ENCODE data around the gene NXPH1. TPM values are rescaled to one million over a fixed set of nuclear protein-coding genes. Genes with fewer than 3 reads are reported as not detected.

The NXPH1 gene
- total RNA-seq, 4 donors from 2014 or later, result not detected

DNA sequence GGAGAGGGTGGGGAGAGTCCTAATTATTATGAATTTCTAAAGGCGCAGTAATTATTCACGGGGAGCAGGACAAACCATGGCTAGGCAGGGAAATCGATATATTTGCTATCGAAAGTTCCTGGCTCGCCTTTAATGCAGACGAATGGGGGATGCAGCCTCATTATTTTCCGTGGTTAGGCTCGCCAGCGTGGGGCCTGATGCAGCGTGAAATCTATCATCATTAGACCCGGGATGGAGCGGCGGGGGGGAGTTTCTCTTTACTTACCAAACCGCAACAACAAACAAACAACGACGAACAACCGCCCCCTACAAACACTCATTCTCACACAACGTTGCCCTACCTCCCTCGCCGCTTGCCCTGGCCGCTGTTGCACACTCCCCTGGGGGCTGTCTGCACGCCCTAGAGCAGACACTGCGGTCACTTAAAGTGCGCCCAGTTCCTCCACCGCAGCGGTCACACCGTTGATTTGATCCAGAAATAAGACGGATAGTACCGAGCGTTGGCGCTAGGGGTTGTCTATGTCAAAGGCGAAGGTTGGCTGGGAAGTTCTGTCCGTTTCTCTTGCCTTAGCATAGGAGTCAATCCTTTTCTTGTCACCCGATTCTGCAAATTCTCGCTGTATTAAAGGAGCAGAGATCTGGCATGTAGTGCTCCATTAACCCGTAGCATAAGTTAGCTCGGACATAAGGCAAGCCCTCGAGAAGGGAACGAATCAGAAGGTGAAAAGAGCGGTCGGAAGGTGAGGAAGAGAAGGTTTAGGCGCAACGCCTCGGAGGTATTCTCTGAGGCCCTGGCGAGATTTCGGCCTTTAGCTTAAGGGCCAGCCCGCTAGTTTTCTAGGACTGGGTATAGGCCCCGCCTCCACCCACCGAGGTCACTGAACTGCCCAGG is 10.4 kb downstream of the NXPH1 start:
- no peak overlapping the region for H3K4me3 ChIP-seq (ENCODE audit: low read depth, poor library complexity, severe bottlenecking)
- TF ChIP-seq, protein P1, sequence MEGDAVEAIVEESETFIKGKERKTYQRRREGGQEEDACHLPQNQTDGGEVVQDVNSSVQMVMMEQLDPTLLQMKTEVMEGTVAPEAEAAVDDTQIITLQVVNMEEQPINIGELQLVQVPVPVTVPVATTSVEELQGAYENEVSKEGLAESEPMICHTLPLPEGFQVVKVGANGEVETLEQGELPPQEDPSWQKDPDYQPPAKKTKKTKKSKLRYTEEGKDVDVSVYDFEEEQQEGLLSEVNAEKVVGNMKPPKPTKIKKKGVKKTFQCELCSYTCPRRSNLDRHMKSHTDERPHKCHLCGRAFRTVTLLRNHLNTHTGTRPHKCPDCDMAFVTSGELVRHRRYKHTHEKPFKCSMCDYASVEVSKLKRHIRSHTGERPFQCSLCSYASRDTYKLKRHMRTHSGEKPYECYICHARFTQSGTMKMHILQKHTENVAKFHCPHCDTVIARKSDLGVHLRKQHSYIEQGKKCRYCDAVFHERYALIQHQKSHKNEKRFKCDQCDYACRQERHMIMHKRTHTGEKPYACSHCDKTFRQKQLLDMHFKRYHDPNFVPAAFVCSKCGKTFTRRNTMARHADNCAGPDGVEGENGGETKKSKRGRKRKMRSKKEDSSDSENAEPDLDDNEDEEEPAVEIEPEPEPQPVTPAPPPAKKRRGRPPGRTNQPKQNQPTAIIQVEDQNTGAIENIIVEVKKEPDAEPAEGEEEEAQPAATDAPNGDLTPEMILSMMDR (IDR thresholded peaks at IDR 0.05), result no peak
- TF ChIP-seq POLR2A (IDR thresholded peaks at IDR 0.05), result no peak
- 7 to 11% methylated on average over 48 of the region's 49 CpGs for WGBS, 2 donors
- DNase-seq (ENCODE audit: low spot score in 2 of 2), result no peak
- intact Hi-C loops (cut with DNase I; ENCODE audit: low total_unique reads), result no loop called here

DNA sequence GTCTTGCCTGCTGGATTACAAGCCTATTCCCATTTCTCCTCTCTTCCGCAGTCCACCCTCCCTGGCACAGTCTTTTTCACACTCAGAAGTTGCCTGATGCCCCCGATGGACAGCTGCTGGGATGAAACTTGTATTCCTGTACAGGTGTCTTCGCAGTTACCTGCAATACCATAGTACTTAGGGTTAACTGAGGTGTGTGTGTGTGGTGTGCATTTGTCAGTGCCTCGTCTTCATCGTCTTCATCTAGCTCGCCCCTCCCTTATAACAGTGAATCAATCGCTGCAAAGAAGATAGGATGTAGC is 11.0 kb downstream of the NXPH1 start:
- intact Hi-C loops (cut with DNase I; ENCODE audit: low total_unique reads), result no loop called here

DNA sequence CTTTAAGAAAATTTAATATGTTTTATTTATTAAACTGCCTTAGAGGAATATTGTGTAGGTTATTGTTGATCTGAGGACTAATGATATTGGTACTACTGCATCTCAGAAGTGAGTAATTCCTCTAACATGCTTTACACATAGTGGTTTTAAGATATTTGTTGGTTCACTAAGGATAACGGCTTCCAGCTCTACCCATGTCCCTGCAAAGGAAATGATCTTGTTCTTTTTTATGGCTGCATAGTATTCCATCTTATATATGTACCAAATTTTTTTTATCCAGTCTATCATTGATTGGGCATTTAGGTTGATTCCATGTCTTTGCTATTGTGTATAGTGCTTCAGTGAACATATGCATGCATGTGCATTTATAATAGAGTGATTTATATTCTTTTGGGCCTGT is 20.1 kb downstream of the NXPH1 start:
- intact Hi-C loops (cut with DNase I; ENCODE audit: low total_unique reads), result no loop called here
- DNase-seq (ENCODE audit: low spot score in 2 of 2), result no peak
- H3K4me3 ChIP-seq (ENCODE audit: low read depth, poor library complexity, severe bottlenecking), result no peak overlapping the region
- TF ChIP-seq POLR2A (IDR thresholded peaks at IDR 0.05), result no peak
- TF ChIP-seq, protein P1 (IDR thresholded peaks at IDR 0.05), result no peak
- 60 to 67% methylated on average over 1 of the region's 1 CpG for WGBS, 2 donors

More for the DNA sequence above, 11.0 kb downstream of the NXPH1 start:
- TF ChIP-seq, protein P1 (IDR thresholded peaks at IDR 0.05), result no peak
- TF ChIP-seq POLR2A (IDR thresholded peaks at IDR 0.05), result no peak
- DNase-seq (ENCODE audit: low spot score in 2 of 2), result no peak
- no peak overlapping the region for H3K4me3 ChIP-seq (ENCODE audit: low read depth, poor library complexity, severe bottlenecking)
- WGBS, 2 donors, result 48 to 49% methylated on average over 7 of the region's 7 CpGs

DNA sequence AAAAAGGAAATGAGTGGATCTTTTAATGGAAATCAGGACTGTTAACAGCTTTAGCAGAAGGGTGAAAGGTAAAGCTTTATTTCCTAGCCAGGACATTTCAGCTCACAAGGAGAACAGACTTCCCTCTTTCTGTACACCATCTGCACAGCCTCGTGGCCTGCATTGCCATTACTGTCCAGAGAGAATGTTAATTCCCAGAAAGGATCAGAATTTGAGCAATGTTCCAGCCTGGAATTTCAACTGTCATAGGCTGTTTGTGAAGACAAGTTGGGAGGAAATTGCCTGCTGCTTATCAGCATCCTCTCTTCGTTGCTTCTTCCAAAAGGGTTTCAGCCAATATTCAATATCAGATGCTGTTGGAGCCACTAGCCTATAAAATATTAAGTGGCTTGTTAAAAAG is 22.0 kb downstream of the NXPH1 start:
- DNase-seq (ENCODE audit: low spot score in 2 of 2), result no peak
- WGBS, 2 donors, result 43 to 52% methylated on average over 2 of the region's 2 CpGs
- intact Hi-C loops (cut with DNase I; ENCODE audit: low total_unique reads), result no loop called here
- TF ChIP-seq, protein P1 (IDR thresholded peaks at IDR 0.05), result no peak
- no peak for TF ChIP-seq POLR2A (IDR thresholded peaks at IDR 0.05)
- no peak overlapping the region for H3K4me3 ChIP-seq (ENCODE audit: low read depth, poor library complexity, severe bottlenecking)

DNA sequence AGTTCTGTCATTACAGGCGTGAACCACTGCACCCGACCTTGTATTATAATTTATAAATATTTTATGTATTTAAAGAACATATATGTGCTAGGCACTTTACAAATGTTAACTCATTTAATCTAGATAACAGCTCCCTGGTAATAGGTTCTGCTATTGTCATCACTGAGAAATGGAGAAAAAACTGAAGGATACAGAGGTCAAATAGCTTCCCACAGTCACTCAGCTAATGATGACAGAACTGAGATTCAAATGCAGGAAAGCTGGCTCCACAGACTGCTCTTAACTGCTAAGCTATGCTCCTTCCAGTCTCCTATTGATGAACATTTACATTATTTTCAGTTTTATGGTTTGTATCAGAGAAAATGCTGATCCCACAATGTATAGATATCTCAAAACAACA is 28.9 kb downstream of the NXPH1 start:
- intact Hi-C loops (cut with DNase I; ENCODE audit: low total_unique reads), result no loop called here
- DNase-seq (ENCODE audit: low spot score in 2 of 2), result no peak
- no peak overlapping the region for H3K4me3 ChIP-seq (ENCODE audit: low read depth, poor library complexity, severe bottlenecking)
- 82 to 92% methylated on average over 2 of the region's 2 CpGs for WGBS, 2 donors
- TF ChIP-seq, protein P1 (IDR thresholded peaks at IDR 0.05), result no peak
- TF ChIP-seq POLR2A (IDR thresholded peaks at IDR 0.05), result no peak

DNA sequence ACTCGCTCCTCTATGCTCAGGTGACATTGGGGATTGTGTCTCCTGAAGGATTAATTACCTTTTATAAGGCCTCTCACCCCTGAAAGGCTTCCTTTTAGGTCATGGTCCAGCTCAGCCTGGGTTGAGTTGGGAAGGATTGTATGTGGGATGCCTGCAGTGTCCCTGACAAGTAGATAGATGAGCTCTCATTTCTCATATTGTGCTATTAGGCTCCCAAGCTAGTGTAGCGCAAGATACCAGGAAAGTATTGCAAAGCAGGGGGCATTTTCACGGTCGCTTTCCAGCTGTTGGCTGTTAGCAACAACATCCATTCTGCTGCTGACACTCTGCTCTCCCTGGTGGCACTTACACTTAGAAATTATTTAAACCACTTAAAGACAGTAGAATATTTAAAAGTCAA is 31.9 kb downstream of the NXPH1 start:
- no peak for DNase-seq (ENCODE audit: low spot score in 2 of 2)
- intact Hi-C loops (cut with DNase I; ENCODE audit: low total_unique reads), result no loop called here
- H3K4me3 ChIP-seq (ENCODE audit: low read depth, poor library complexity, severe bottlenecking), result no peak overlapping the region
- WGBS, 2 donors, result 86% methylated on average over 4 of the region's 4 CpGs
- TF ChIP-seq, protein P1 (IDR thresholded peaks at IDR 0.05), result no peak
- TF ChIP-seq POLR2A (IDR thresholded peaks at IDR 0.05), result no peak

All from lower leg skin (tissue), 4 donors.